SK-N-SH treated with all-trans-retinoic acid at 6 μM for 48 hours (cell line): ENCODE data around the gene SEC14L1.
"Not testable (repeated sequence)": the region's sequence is repeated elsewhere in the genome, so short reads cannot be mapped to it uniquely, and the experiment has no call there.

ENCODE experiments used
- ATAC-seq: fragments of 200-7000 bp; cut with Tn5 transposase; 3 replicates; pipeline ENCODE4 v1.9.1; 2020; ENCODE audit warnings: mild to moderate bottlenecking, moderate library complexity
- ARNTL ChIP-seq: fragments of 450-650 bp; formaldehyde crosslinking; IDR thresholded peaks from 2 replicates; pipeline ENCODE4 v1.5.0; 2020; ENCODE audit warnings: low read depth, mild to moderate bottlenecking, moderate library complexity, borderline replicate concordance
- BACH2 ChIP-seq: fragments of 250-450 bp; sonication (Bioruptor Pico); IDR thresholded peaks from 2 replicates; pipeline ENCODE4 v1.9.0; 2021; ENCODE audit warnings: mild to moderate bottlenecking, borderline replicate concordance
- CSDC2 ChIP-seq: fragments of 250-450 bp; sonication (Bioruptor Pico); IDR thresholded peaks from 2 replicates; pipeline ENCODE4 v1.5.0; 2020; ENCODE audit warnings: mild to moderate bottlenecking, moderate library complexity
- ESRRG ChIP-seq: fragments of 250-450 bp; sonication (Bioruptor Pico); IDR thresholded peaks from 2 replicates; pipeline ENCODE4 v1.6.1; 2021; ENCODE audit warnings: mild to moderate bottlenecking
- GLIS3 ChIP-seq: fragments of 250-450 bp; sonication (Bioruptor Pico); IDR thresholded peaks from 2 replicates; pipeline ENCODE4 v1.5.0; 2020; ENCODE audit warnings: mild to moderate bottlenecking, moderate library complexity
- ISL1 ChIP-seq: fragments of 250-450 bp; sonication (Bioruptor Pico); IDR thresholded peaks from 2 replicates; pipeline ENCODE4 v2.1.2; 2022; ENCODE audit warnings: mild to moderate bottlenecking, moderate library complexity
- PATZ1 ChIP-seq: fragments of 250-450 bp; sonication (Bioruptor Pico); IDR thresholded peaks from 2 replicates; pipeline ENCODE4 v1.8.0; 2020; ENCODE audit warnings: mild to moderate bottlenecking, moderate library complexity, borderline replicate concordance
- POU6F1 ChIP-seq: fragments of 250-450 bp; sonication (Bioruptor Pico); IDR thresholded peaks from 2 replicates; pipeline ENCODE4 v1.8.0; 2021; ENCODE audit warnings: low read depth, mild to moderate bottlenecking, moderate library complexity, borderline replicate concordance
- PPARA ChIP-seq: fragments of 250-450 bp; sonication (Bioruptor Pico); IDR thresholded peaks from 2 replicates; pipeline ENCODE4 v1.5.0; 2020; ENCODE audit warnings: mild to moderate bottlenecking, borderline replicate concordance
- RARB ChIP-seq: fragments of 250-450 bp; sonication (Bioruptor Pico); IDR thresholded peaks from 2 replicates; pipeline ENCODE4 v1.8.0; 2021; ENCODE audit warnings: mild to moderate bottlenecking, moderate library complexity
- SNAI2 ChIP-seq: fragments of 250-450 bp; sonication (Bioruptor Pico); IDR thresholded peaks from 2 replicates; pipeline ENCODE4 v1.5.0; 2020; ENCODE audit warnings: mild to moderate bottlenecking, moderate library complexity
- TCF4 ChIP-seq: fragments of 250-450 bp; sonication (Bioruptor Pico); IDR thresholded peaks from 2 replicates; pipeline ENCODE4 v1.8.0; 2021; ENCODE audit warnings: mild to moderate bottlenecking, moderate library complexity, borderline replicate concordance
- TOX ChIP-seq: fragments of 250-450 bp; sonication (Bioruptor Pico); IDR thresholded peaks from 2 replicates; pipeline ENCODE4 v1.8.0; 2021; ENCODE audit warnings: mild to moderate bottlenecking, moderate library complexity, borderline replicate concordance
- TSHZ2 ChIP-seq: fragments of 250-450 bp; sonication (Bioruptor Pico); IDR thresholded peaks from 2 replicates; pipeline ENCODE4 v1.5.0; 2020; ENCODE audit warnings: mild to moderate bottlenecking, moderate library complexity
- ZC3H10 ChIP-seq: fragments of 250-450 bp; sonication (Bioruptor Pico); IDR thresholded peaks from 2 replicates; pipeline ENCODE4 v1.5.1; 2021; ENCODE audit warnings: mild to moderate bottlenecking, moderate library complexity
- ZFP3 ChIP-seq: fragments of 250-450 bp; sonication (Bioruptor Pico); IDR thresholded peaks from 2 replicates; pipeline ENCODE4 v1.5.0; 2020; ENCODE audit warnings: mild to moderate bottlenecking, moderate library complexity
- ZFP30 ChIP-seq: fragments of 450-650 bp; formaldehyde crosslinking; IDR thresholded peaks from 2 replicates; pipeline ENCODE4 v1.5.0; 2022; ENCODE audit warnings: mild to moderate bottlenecking, moderate library complexity
- ZNF565 ChIP-seq: fragments of 450-650 bp; formaldehyde crosslinking; conservative IDR thresholded peaks from 2 replicates; pipeline ENCODE4 v1.5.0; 2020; ENCODE audit warnings: low read depth, mild to moderate bottlenecking, moderate library complexity
- ZNF70 ChIP-seq: fragments of 450-650 bp; formaldehyde crosslinking; IDR thresholded peaks from 2 replicates; pipeline ENCODE4 v1.5.0; 2020; ENCODE audit warnings: mild to moderate bottlenecking, moderate library complexity
- ZNF8 ChIP-seq: fragments of 450-650 bp; formaldehyde crosslinking; IDR thresholded peaks from 2 replicates; pipeline ENCODE4 v1.5.0; 2020; ENCODE audit warnings: mild to moderate bottlenecking, moderate library complexity
- TF ChIP-seq, protein P1 (sequence below): fragments of 250-450 bp; sonication (Bioruptor Pico); IDR thresholded peaks from 2 replicates; pipeline ENCODE4 v1.5.1; 2021; ENCODE audit warnings: mild to moderate bottlenecking, moderate library complexity

SEC14L1 gene

DNA sequence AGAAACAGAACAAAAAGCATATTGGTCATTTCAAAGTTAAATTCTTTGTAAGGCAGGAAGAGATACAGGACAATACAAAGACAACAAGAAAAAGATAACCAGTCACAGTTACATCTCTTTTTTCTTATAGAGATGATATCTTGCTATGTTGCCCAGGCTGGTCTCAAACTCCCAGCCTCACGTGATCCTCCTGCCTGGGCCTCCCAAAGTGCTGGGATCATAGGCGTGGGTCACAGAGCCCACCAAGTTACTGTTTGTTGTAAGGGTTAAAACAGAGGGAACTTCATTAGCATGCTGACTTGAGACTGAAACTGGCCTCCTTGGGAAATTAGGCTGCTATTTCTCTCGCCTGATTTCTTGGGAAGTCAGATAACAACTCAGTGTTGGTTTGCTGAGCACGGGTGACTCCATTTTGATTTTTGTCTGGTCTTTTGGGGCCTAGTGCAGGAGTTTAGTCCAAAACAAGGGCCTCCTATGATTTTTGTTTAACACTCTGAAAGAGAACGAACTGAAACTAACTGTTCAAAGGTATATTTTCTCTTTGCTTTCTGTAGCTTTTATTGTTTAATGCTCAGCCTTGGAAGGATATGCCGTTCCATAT lies 31.5 kb upstream of the SEC14L1 start:
- TF ChIP-seq ZFP30 (CRISPR knock-in tag): no peak
- TF ChIP-seq ISL1 (CRISPR knock-in tag): no peak
- no peak for TF ChIP-seq SNAI2
- no peak for TF ChIP-seq ESRRG
- TF ChIP-seq TOX (CRISPR knock-in tag): peak; percentile 61
- no peak for TF ChIP-seq GLIS3 (CRISPR knock-in tag)
- TF ChIP-seq ZNF8: no peak
- TF ChIP-seq, all 23 proteins: peak for 1
- no peak for ATAC-seq

DNA sequence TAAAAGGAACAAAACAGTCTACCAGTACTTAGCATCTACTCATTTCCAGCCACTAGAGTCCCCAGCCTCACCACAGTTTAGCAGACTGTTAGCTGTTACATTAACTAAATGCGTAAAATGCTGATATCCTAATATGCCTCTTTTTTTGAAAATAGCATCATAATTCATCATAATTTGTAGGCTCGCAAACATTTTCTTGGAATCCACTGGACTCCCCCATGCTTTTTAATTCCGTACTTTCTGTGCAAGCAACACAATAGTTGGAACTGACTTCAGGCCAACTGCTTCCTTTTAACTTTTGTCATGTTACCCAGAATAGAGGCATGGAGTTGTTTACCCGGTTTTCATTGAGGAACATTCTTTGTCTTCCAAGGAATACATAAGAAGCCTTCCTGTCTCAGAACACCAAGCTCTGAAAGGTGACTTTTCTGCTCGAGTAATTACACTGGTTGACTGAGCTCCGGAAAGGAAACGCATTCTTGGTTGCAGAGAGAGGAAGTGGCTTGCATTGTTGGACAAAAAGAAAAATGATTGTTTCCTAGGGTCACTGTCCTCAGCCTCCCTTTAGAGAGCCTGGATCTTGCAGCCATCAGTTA lies 30.9 kb upstream of the SEC14L1 start:
- ATAC-seq: peak; percentile 46
- no peak for TF ChIP-seq ESRRG
- no peak for TF ChIP-seq CSDC2 (CRISPR knock-in tag)

DNA sequence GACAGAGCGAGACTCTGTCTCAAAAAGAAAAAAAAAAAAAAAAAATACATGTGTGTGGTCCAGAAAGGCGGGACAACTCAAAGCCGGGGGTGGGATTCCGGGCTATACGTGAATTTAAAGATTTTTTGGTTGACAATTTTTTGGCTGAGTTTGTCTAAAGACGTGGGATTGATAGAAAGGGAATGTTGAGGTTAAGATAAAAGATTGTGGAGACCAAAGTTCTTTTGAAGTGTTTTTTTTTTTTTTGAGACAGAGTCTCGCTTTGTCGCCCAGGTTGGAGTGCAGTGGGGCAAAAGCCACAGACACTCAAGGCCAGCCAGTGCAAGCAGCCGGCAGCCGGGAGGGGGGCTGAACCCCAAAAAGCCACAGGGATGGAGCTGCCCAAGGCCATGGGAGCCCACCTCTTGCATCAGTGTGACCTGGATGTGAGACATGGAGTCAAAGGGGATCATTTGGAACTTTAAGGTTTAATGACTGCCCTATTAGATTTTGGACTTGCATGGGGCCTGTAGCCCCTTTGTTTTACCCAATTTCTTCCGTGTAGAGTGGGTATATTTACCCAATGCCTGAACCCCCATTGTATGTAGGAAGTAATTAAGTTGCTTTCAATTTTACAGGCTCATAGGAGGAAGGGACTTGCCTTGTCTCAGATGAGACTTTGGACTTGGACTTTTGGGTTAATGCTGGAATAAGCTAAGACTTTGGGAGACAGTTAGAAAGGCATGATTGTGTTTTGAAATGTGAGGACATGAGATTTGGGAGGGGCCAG lies 29.4 kb upstream of the SEC14L1 start:
- ATAC-seq: not testable (repeated sequence)

DNA sequence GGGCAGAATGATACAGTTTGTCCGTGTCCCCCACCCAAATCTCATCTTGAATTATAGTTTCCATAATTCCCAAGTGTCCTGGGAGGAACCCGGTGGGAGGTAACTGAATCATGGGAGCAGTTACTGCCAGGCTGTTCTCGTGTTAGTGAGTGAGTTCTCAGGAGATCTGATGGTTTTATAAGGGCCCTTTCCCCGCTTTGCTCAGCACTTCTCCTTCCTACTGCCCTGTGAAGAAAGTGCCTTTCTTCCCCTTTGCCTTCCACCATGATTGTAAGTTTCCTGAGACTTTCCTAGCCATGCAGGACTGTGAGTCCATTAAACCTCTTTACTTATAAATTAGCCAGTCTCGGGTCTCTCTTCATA lies 28.9 kb upstream of the SEC14L1 start:
- no peak for ATAC-seq
- TF ChIP-seq ZFP30 (CRISPR knock-in tag) (no peak), TOX (CRISPR knock-in tag) (no peak), TCF4 (CRISPR knock-in tag) (no peak), ESRRG (no peak), PATZ1 (CRISPR knock-in tag) (no peak), BACH2 (no peak), SNAI2 (no peak), POU6F1 (CRISPR knock-in tag) (no peak), TSHZ2 (CRISPR knock-in tag) (no peak), RARB (CRISPR knock-in tag) (no peak), ARNTL (CRISPR knock-in tag) (no peak), ZNF565 (CRISPR knock-in tag) (no peak), ZNF8 (no peak), ZC3H10 (CRISPR knock-in tag) (no peak), GLIS3 (CRISPR knock-in tag) (no peak), ZNF70 (no peak), ZFP3 (CRISPR knock-in tag) (no peak), PPARA (CRISPR knock-in tag) (no peak)
- TF ChIP-seq, protein P1, sequence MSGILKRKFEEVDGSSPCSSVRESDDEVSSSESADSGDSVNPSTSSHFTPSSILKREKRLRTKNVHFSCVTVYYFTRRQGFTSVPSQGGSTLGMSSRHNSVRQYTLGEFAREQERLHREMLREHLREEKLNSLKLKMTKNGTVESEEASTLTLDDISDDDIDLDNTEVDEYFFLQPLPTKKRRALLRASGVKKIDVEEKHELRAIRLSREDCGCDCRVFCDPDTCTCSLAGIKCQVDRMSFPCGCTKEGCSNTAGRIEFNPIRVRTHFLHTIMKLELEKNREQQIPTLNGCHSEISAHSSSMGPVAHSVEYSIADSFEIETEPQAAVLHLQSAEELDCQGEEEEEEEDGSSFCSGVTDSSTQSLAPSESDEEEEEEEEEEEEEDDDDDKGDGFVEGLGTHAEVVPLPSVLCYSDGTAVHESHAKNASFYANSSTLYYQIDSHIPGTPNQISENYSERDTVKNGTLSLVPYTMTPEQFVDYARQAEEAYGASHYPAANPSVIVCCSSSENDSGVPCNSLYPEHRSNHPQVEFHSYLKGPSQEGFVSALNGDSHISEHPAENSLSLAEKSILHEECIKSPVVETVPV (CRISPR knock-in tag): no peak
